Upper lobe of left lung (tissue), 6 donors: ENCODE results near the gene GTSE1. TPM values are rescaled to one million over a fixed set of nuclear protein-coding genes. Genes with fewer than 3 reads are reported as not detected.

Experiments used
- ATAC-seq, 2 donors: fragments of 200-7000 bp; cut with Tn5 transposase; one replicate each; pipeline ENCODE4 v1.9.1; 2022; ENCODE audit warnings: mild to moderate bottlenecking in 2 of 2, moderate library complexity in 2 of 2; ENCODE audit not compliant: low FRiP score in 2 of 2
- DNase-seq, 2 donors: peaks; one replicate each; pipeline ENCODE4 v3.0.0-alpha.2; 2019 to 2020
- H3K27ac ChIP-seq, 4 donors: fragments of 200-600 bp; sonication (generic); one replicate each; pipeline ENCODE4 v1.5.1; 2016 to 2019
- H3K27me3 ChIP-seq, 4 donors: fragments of 200-600 bp; sonication (generic); one replicate each; pipeline ENCODE4 v1.5.1; 2017 to 2019
- H3K36me3 ChIP-seq, 4 donors: fragments of 200-600 bp; sonication (generic); one replicate each; pipeline ENCODE4 v1.5.1; 2016 to 2019
- H3K4me1 ChIP-seq, 4 donors: fragments of 200-600 bp; sonication (generic); one replicate each; pipeline ENCODE4 v1.5.1; 2018 to 2019
- H3K4me3 ChIP-seq, 4 donors: fragments of 200-600 bp; sonication (generic); one replicate each; pipeline ENCODE4 v1.5.1; 2017 to 2019; ENCODE audit warnings: mild to moderate bottlenecking in 2 of 4, moderate library complexity in 1 of 4
- H3K9me3 ChIP-seq, 4 donors: fragments of 200-600 bp; sonication (generic); one replicate each; pipeline ENCODE4 v1.5.1; 2018 to 2019
- EP300 ChIP-seq, 4 donors: sonication (generic); formaldehyde crosslinking; IDR thresholded peaks; one replicate each; pipeline ENCODE4 v1.5.1; 2017; ENCODE audit warnings: antibody characterized with exemption in 4 of 4, control low read depth in 2 of 4
- POLR2A ChIP-seq, 4 donors: fragments of 450-650 bp; IDR thresholded peaks; one replicate each; pipeline ENCODE4 v1.5.1; 2016 to 2017; ENCODE audit warnings: antibody characterized with exemption in 4 of 4, mild to moderate bottlenecking in 2 of 4
- POLR2AphosphoS5 ChIP-seq, 2 donors: sonication (generic); formaldehyde crosslinking; IDR thresholded peaks; one replicate each; pipeline ENCODE4 v1.5.1; 2017; ENCODE audit warnings: antibody characterized with exemption in 2 of 2
- WGBS, 2 donors: methylation state at CpG; one replicate each; pipeline ENCODE4 v1.1.5; 2017 to 2018; 5-methylcytosine and 5-hydroxymethylcytosine counted together
- total RNA-seq, 6 donors: library from RNA; depleted of rRNA in 4 of 6; stranded (reverse); fragments of >200 nt in 4 of 6; gene quantifications; one replicate each; pipeline versions ENCODE4 v1.1.0 to v1.2.1, GENCODE V29; 2016 to 2021
- TF ChIP-seq, protein P1 (sequence below), 6 experiments: fragments of 450-650 bp in 4 of 6; fragments of 200-600 bp in 2 of 6; sonication (generic) in 2 of 6; IDR thresholded peaks; one replicate each; pipeline ENCODE4 v1.5.1; 2016 to 2019; ENCODE audit warnings: antibody characterized with exemption in 6 of 6
- donor health status: DM: no; HTN: no; CAD: no; lungs with moderate emphysema.
- donor health status: DM: no; HTN: yes; CAD: no; lungs with severe emphysema.

The GTSE1 gene, protein sequence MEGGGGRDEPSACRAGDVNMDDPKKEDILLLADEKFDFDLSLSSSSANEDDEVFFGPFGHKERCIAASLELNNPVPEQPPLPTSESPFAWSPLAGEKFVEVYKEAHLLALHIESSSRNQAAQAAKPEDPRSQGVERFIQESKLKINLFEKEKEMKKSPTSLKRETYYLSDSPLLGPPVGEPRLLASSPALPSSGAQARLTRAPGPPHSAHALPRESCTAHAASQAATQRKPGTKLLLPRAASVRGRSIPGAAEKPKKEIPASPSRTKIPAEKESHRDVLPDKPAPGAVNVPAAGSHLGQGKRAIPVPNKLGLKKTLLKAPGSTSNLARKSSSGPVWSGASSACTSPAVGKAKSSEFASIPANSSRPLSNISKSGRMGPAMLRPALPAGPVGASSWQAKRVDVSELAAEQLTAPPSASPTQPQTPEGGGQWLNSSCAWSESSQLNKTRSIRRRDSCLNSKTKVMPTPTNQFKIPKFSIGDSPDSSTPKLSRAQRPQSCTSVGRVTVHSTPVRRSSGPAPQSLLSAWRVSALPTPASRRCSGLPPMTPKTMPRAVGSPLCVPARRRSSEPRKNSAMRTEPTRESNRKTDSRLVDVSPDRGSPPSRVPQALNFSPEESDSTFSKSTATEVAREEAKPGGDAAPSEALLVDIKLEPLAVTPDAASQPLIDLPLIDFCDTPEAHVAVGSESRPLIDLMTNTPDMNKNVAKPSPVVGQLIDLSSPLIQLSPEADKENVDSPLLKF
- total RNA-seq, result 1 to 10 TPM in 3 of 6 donors, under 1 TPM in 2, not detected in 1; 0.30 to 4.4 (median 1.4) TPM

DNA sequence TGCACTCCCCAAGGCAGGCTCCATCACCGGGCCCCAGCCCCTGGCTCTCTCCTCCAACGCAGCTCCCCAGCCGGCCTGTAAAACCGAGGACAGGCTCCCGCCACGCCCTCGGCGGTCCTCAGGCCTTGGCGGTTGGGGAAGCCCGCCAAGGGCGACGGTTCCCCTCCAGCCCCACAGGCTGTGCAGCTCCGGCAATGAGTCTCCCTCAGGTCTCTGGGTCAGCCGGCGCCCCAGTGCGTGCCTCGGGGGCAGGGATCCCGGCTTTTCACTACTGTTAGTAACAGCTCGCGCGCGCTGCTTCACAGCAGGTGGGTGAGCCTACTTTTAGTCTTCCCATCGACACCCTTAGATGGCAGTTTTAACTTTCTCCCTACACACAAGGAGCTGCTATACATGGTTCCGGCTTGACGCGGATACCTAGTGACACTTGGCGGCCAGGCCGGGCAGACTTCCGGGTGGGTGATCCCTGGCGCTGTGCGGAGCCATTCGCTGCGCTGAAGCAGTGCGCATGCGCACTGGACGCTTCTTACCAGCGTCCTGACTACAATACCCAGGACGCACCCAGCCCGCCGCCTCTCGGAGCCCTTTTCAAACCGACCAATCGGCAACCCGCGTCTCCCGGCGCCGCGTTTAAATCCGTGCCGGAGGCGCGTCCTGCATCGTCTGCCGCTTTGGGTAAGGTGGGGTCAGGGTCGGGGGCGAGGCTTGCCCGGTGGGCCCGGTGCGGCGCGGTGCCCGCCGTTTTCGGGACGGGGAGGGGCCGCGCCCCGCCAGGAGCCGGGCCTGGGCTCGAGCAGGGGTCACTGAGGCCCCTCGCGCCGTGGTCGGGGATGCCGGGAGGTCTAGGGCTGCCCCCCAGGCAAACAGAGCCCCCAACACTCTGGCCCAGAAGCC is at the start of gene GTSE1:
GTSE1 (plus strand) TSS at position 614 of the 894 bp plus-strand sequence. CDS start 531 bp downstream, outside the sequence.
- Histone ChIP-seq H3K36me3 (peaks cover 2 to 18% (median 12%) of the 10 kb centered on the region in 4 donors), H3K4me3 (peak within 1 kb of the TSS; percentile 50 to 70 (median 62)), H3K4me1 (peaks cover 15 to 24% (median 19%) of the 10 kb centered on the region in 4 donors), H3K9me3 (no peaks in the 10 kb centered on the region), H3K27me3 (no peaks in the 10 kb centered on the region), H3K27ac (peak within 1 kb of the TSS; percentile 87 to 95 (median 93))
- ATAC-seq, result peak; percentile 98
- 2 to 3% methylated on average over 28 to 56 of the region's 76 CpGs for WGBS, 2 donors
- TF ChIP-seq POLR2AphosphoS5 (IDR thresholded peaks at IDR 0.05) (peak; percentile 77 to 79), POLR2A (IDR thresholded peaks at IDR 0.05) (peak in 3 of 4 donors; percentile 52 to 79 (median 55)), EP300 (IDR thresholded peaks at IDR 0.05) (no peak)
- TF ChIP-seq, protein P1, sequence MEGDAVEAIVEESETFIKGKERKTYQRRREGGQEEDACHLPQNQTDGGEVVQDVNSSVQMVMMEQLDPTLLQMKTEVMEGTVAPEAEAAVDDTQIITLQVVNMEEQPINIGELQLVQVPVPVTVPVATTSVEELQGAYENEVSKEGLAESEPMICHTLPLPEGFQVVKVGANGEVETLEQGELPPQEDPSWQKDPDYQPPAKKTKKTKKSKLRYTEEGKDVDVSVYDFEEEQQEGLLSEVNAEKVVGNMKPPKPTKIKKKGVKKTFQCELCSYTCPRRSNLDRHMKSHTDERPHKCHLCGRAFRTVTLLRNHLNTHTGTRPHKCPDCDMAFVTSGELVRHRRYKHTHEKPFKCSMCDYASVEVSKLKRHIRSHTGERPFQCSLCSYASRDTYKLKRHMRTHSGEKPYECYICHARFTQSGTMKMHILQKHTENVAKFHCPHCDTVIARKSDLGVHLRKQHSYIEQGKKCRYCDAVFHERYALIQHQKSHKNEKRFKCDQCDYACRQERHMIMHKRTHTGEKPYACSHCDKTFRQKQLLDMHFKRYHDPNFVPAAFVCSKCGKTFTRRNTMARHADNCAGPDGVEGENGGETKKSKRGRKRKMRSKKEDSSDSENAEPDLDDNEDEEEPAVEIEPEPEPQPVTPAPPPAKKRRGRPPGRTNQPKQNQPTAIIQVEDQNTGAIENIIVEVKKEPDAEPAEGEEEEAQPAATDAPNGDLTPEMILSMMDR (IDR thresholded peaks at IDR 0.05), result peak in 3 of 6 experiments; percentile 29 to 61 (median 36)
- DNase-seq, result peak; percentile 98 to 99

- no peaks in the 10 kb centered on the region for H3K27me3 ChIP-seq
- no peaks in the 10 kb centered on the region for H3K9me3 ChIP-seq
- WGBS, 2 donors, result 95 to 100% methylated on average over 2 of the region's 2 CpGs
- TF ChIP-seq, protein P1 (IDR thresholded peaks at IDR 0.05), result no peak
- no peak for TF ChIP-seq POLR2AphosphoS5 (IDR thresholded peaks at IDR 0.05)
- TF ChIP-seq EP300 (IDR thresholded peaks at IDR 0.05), result no peak
- TF ChIP-seq POLR2A (IDR thresholded peaks at IDR 0.05), result no peak
- no peak overlapping the region for H3K4me3 ChIP-seq
- H3K4me1 ChIP-seq, result peaks cover 12 to 28% (median 20%) of the 10 kb centered on the region in 4 donors
- ATAC-seq (no peak), DNase-seq (no peak)
- no peak overlapping the region for H3K27ac ChIP-seq
- peaks cover 5 to 27% (median 7%) of the 10 kb centered on the region in 4 donors for H3K36me3 ChIP-seq
These were observed 49.2 kb upstream of the GTSE1 start for GRCh38 chr22:46247443-46247975.

DNA sequence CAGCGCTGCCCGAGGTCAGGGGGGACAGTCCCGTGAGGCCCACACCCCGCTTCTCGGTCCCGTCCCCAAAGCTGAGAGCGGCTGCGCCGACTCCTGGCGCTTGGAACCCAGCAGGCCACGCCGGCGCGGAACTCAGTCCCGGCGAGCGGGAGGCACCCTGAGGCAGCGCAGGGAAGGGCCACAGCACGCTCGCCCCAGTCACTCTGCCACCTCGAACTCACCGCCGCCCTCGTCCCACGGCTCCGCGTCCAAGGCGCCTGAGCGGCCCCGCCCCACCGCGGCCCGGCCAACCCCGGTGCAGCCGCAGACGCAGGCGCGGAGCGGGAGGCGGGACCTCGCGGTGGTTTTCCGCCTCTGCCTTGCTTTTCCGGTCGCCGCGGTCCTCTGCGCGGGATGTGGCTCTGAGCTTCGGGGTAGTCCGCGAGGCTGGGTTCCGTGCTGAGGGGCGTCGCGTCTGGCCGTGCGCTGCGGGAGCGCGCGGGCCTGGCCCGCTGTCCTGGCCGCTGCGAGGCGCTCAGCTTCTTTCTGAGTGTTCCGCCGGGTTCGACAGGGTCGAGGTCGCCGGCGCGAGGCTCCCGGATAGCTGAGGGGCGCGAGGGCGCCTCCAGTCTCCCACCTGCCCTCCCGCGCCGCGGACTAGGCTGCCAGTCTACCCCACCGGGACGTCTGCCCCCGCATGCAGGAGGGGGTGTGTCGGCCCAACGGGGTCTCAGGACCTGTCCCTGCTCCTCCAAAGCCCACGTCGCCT is 46.5 kb upstream of the GTSE1 start, which contains the start of gene CDPF1:
CDPF1 (minus strand) TSS at position 259 of the 748 bp plus-strand sequence. CDS start 2,009 bp downstream, outside the sequence.
- peak within 1 kb of the TSS; percentile 81 to 90 (median 86) for H3K27ac ChIP-seq
- H3K27me3 ChIP-seq, result no peaks in the 10 kb centered on the region
- ATAC-seq (peak; percentile 95 to 98), DNase-seq (peak; percentile 94 to 98)
- peak within 1 kb of the TSS; percentile 63 to 95 (median 74) for H3K4me3 ChIP-seq
- H3K4me1 ChIP-seq, result peaks cover 12 to 27% (median 20%) of the 10 kb centered on the region in 4 donors
- H3K36me3 ChIP-seq, result peaks cover 0 to 4% (median 0%) of the 10 kb centered on the region in 4 donors
- WGBS, 2 donors, result 0 to 6% methylated on average over 18 to 58 of the region's 89 CpGs
- TF ChIP-seq, protein P1 (IDR thresholded peaks at IDR 0.05), result peak in 3 of 6 experiments; percentile 18 to 48 (median 28)
- peak; percentile 78 to 91 for TF ChIP-seq POLR2AphosphoS5 (IDR thresholded peaks at IDR 0.05)
- TF ChIP-seq EP300 (IDR thresholded peaks at IDR 0.05), result peak in 1 of 4 donors; percentile 37
- TF ChIP-seq POLR2A (IDR thresholded peaks at IDR 0.05), result peak in 3 of 4 donors; percentile 61 to 96 (median 86)
- no peaks in the 10 kb centered on the region for H3K9me3 ChIP-seq
